IPS-NIHi11 (cell line): Measurements from ENCODE around the gene ACTN1.

Experiments
- DNase-seq: peaks from one replicate; pipeline ENCODE4 v3.0.0; 2012; ENCODE audit warnings: mixed read lengths, low spot score

ACTN1 gene

GRCh38 chr14:68951035-68951797 is 27.9 kb downstream of the ACTN1 start:
- no peak for DNase-seq

GRCh38 chr14:68950111-68950510 is 29.0 kb downstream of the ACTN1 start:
- no peak for DNase-seq

- DNase-seq: no peak
Measured at GRCh38 chr14:68949601-68949965, 29.5 kb downstream of the ACTN1 start.

- DNase-seq: no peak
Measured at GRCh38 chr14:68948686-68949600, 30.2 kb downstream of the ACTN1 start.

GRCh38 chr14:68947802-68948201 is 31.3 kb downstream of the ACTN1 start:
- DNase-seq: no peak

- no peak for DNase-seq
Measured at GRCh38 chr14:68946489-68946822, 32.6 kb downstream of the ACTN1 start.

GRCh38 chr14:68945585-68946488 is 33.3 kb downstream of the ACTN1 start:
- no peak for DNase-seq

- DNase-seq: no peak
Measured at GRCh38 chr14:68945190-68945584, 33.9 kb downstream of the ACTN1 start.

GRCh38 chr14:68944162-68944561 is 34.9 kb downstream of the ACTN1 start:
- no peak for DNase-seq

GRCh38 chr14:68943107-68943506 is 36.0 kb downstream of the ACTN1 start:
- DNase-seq: no peak

GRCh38 chr14:68942296-68943035 is 36.6 kb downstream of the ACTN1 start:
- no peak for DNase-seq

GRCh38 chr14:68941820-68942219 is 37.3 kb downstream of the ACTN1 start:
- DNase-seq: peak; percentile 72

GRCh38 chr14:68940614-68941185 is 38.4 kb downstream of the ACTN1 start:
- no peak for DNase-seq

GRCh38 chr14:68939893-68940613 is 39.0 kb downstream of the ACTN1 start:
- peak; percentile 64 for DNase-seq

- no peak for DNase-seq
Measured at GRCh38 chr14:68939181-68939892, 39.8 kb downstream of the ACTN1 start.

- DNase-seq: no peak
Measured at GRCh38 chr14:68938271-68939150, 40.6 kb downstream of the ACTN1 start.

GRCh38 chr14:68937471-68938270 is 41.4 kb downstream of the ACTN1 start:
- DNase-seq: peak; percentile 33

- no peak for DNase-seq
Measured at GRCh38 chr14:68936980-68937379, 42.1 kb downstream of the ACTN1 start.
